Uterus (tissue), 4 donors: ENCODE data around the gene GBGT1. TPM values are rescaled to one million over a fixed set of nuclear protein-coding genes. Genes with fewer than 3 reads are reported as not detected.
A peak's percentile ranks its signal among the peaks of the same experiment; 100 is the strongest.

ENCODE experiments used
- DNase-seq, 2 donors: peaks; one replicate each; pipeline ENCODE4 v3.0.0-alpha.2; 2019 to 2020
- H3K27ac ChIP-seq, 2 donors: fragments of 200-600 bp; sonication (generic); 1 replicate in 1 of 2; 2 replicates in 1 of 2; pipeline ENCODE4 v1.5.1; 2016 to 2018
- H3K27me3 ChIP-seq, 2 donors: fragments of 200-600 bp; sonication (generic); one replicate each; pipeline ENCODE4 v1.5.1; 2018 to 2019; ENCODE audit warnings: control low read depth in 1 of 2
- H3K36me3 ChIP-seq, 2 donors: fragments of 200-600 bp; sonication (generic); one replicate each; pipeline ENCODE4 v1.5.1; 2019; ENCODE audit warnings: control low read depth in 1 of 2
- H3K4me1 ChIP-seq, 2 donors: fragments of 200-600 bp; sonication (generic); one replicate each; pipeline ENCODE4 v1.5.1; 2018 to 2019; ENCODE audit warnings: control low read depth in 1 of 2
- H3K4me3 ChIP-seq, 2 donors: fragments of 200-600 bp; sonication (generic); 1 replicate in 1 of 2; 2 replicates in 1 of 2; pipeline ENCODE4 v1.5.1; 2018 to 2019; ENCODE audit warnings: mild to moderate bottlenecking in 1 of 2
- H3K9me3 ChIP-seq, 2 donors: fragments of 200-600 bp; sonication (generic); one replicate each; pipeline ENCODE4 v1.5.1; 2019; ENCODE audit warnings: control low read depth in 1 of 2
- CTCF ChIP-seq, 4 experiments: fragments of 200-600 bp in 2 of 4; fragments of 450-650 bp in 2 of 4; sonication (generic) in 2 of 4; IDR thresholded peaks; one replicate each; pipeline ENCODE4 v1.5.1; 2016 to 2019; ENCODE audit warnings: antibody characterized with exemption in 4 of 4, mild to moderate bottlenecking in 2 of 4, moderate library complexity in 1 of 4
- POLR2A ChIP-seq, 2 donors: fragments of 450-650 bp; IDR thresholded peaks; one replicate each; pipeline ENCODE4 v1.6.1; 2016; ENCODE audit warnings: antibody characterized with exemption in 2 of 2, mild to moderate bottlenecking in 1 of 2, moderate library complexity in 1 of 2
- intact Hi-C: fragments of 100-400 bp; cut with DNase I; formaldehyde crosslinking; loops from one replicate; pipeline ENCODE4 v1.15.1; 2023; ENCODE audit warnings: low total_unique reads
- total RNA-seq, 4 donors: library from RNA; depleted of rRNA in 3 of 4; stranded (reverse); fragments of >200 nt in 3 of 4; gene quantifications; one replicate each; pipeline versions ENCODE4 v1.1.0 to v1.2.4, GENCODE V29; 2014 to 2023
- donor health status: DM: yes; HTN: yes; CAD: no.

Gene GBGT1
- total RNA-seq, 4 donors from 2014 or later, result 3.5 to 28.5 (median 9.8) TPM

GRCh38 chr9:133201424-133202144 lies 37.9 kb upstream of the GBGT1 start:
- Histone ChIP-seq H3K36me3 (no peaks in the 10 kb centered on the region), H3K27me3 (no peaks in the 10 kb centered on the region), H3K4me1 (no peaks in the 10 kb centered on the region), H3K9me3 (no peaks in the 10 kb centered on the region), H3K27ac (no peak overlapping the region), H3K4me3 (no peak overlapping the region)
- intact Hi-C loops, result no loop called here
- DNase-seq, result no peak
- no peak for TF ChIP-seq POLR2A (IDR thresholded peaks at IDR 0.05)
- TF ChIP-seq CTCF (IDR thresholded peaks at IDR 0.05), result no peak

- H3K27ac ChIP-seq, result no peak overlapping the region
- no peaks in the 10 kb centered on the region for H3K9me3 ChIP-seq
- no peak for DNase-seq
- H3K4me1 ChIP-seq, result no peaks in the 10 kb centered on the region
- TF ChIP-seq POLR2A (IDR thresholded peaks at IDR 0.05), result no peak
- TF ChIP-seq CTCF (IDR thresholded peaks at IDR 0.05), result no peak
- no peak overlapping the region for H3K4me3 ChIP-seq
- intact Hi-C loops, result no loop called here
- no peaks in the 10 kb centered on the region for H3K36me3 ChIP-seq
- no peaks in the 10 kb centered on the region for H3K27me3 ChIP-seq
Measured at GRCh38 chr9:133200631-133201030, 36.9 kb upstream of the GBGT1 start.

DNA sequence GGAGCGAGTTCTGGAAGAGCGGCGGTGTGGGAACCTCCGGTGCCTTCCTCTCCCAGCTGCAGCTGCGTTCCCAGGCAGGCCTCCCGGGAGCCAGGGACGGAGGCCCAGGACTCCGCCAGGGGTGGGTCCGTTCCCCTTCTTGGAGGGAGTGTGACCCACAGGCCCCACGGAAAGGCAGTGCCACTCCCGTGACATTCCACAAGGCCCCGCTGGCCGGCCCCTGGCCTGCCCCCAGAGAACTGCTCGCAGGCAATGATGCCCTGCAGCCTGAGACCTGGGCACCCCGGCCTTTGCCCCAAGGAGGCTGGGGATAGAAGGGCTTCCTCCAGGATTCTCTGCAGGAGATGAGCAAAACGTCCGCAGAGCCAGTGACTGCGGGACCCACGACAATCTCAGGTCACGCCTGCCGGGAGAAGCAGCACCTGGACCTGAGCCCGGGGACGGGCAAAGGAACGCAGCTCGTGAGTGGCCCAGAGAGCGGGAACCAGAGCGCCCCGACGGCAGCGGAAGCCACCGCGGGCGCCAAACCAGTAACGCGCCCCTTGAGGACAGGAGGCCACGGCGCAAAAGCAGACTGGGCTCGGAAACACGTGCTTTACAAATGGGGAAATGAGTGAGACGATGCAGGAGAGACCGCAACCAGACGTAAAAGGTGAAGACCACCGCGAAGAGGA lies 36.1 kb upstream of the GBGT1 start:
- Histone ChIP-seq H3K9me3 (no peaks in the 10 kb centered on the region), H3K4me1 (no peaks in the 10 kb centered on the region), H3K27me3 (no peaks in the 10 kb centered on the region), H3K4me3 (peak overlapping the region; percentile 23 to 24), H3K36me3 (no peaks in the 10 kb centered on the region), H3K27ac (peak overlapping the region in 1 of 2 donors; percentile 54)
- DNase-seq, result peak in 1 of 2 donors; percentile 45
- TF ChIP-seq CTCF (IDR thresholded peaks at IDR 0.05) (peak in 1 of 4 experiments; percentile 20), POLR2A (IDR thresholded peaks at IDR 0.05) (no peak)
- intact Hi-C loops, result no loop called here

DNA sequence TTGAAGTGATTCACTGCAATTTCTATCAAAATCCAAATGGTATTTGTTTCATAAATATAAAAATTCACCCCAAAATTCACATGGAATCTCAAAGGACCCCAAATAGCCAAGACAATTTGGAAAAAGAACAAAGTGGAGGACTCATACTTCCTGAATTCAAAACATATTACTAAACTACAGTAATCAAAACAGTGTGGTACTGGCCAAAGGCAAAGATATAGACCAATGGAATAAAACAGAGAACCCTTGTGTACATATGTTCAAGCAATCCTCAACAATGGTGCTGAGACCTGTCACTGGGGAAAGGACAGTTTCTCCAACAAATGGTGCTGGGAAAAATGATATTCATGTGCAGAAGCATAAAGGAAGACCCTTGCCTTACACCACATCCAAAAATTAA lies 31.3 kb upstream of the GBGT1 start:
- DNase-seq, result no peak
- no peak for TF ChIP-seq CTCF (IDR thresholded peaks at IDR 0.05)
- TF ChIP-seq POLR2A (IDR thresholded peaks at IDR 0.05), result no peak
- intact Hi-C loops, result no loop called here
- no peak overlapping the region for H3K27ac ChIP-seq
- no peak overlapping the region for H3K4me3 ChIP-seq
- no peaks in the 10 kb centered on the region for H3K9me3 ChIP-seq
- H3K36me3 ChIP-seq, result no peaks in the 10 kb centered on the region
- no peaks in the 10 kb centered on the region for H3K4me1 ChIP-seq
- no peaks in the 10 kb centered on the region for H3K27me3 ChIP-seq

GRCh38 chr9:133194597-133194996 lies 30.9 kb upstream of the GBGT1 start:
- H3K9me3 ChIP-seq, result no peaks in the 10 kb centered on the region
- no peaks in the 10 kb centered on the region for H3K27me3 ChIP-seq
- H3K4me1 ChIP-seq, result no peaks in the 10 kb centered on the region
- TF ChIP-seq CTCF (IDR thresholded peaks at IDR 0.05) (no peak), POLR2A (IDR thresholded peaks at IDR 0.05) (no peak)
- H3K36me3 ChIP-seq, result no peaks in the 10 kb centered on the region
- no peak overlapping the region for H3K4me3 ChIP-seq
- no peak for DNase-seq
- intact Hi-C loops, result no loop called here
- no peak overlapping the region for H3K27ac ChIP-seq
